HepG2 (cell line): ENCODE results near the gene PACS2. TPM values are rescaled to one million over a fixed set of nuclear protein-coding genes. Genes with fewer than 3 reads are reported as not detected.

Experiments
- ATF3 ChIP-seq: sonication (generic); formaldehyde crosslinking; IDR thresholded peaks from 2 replicates; pipeline ENCODE4 v1.4.0; 2020; ENCODE audit warnings: missing genetic modification reagents
- EHMT2 ChIP-seq: fragments of 200-600 bp; sonication (generic); IDR thresholded peaks from 2 replicates; pipeline ENCODE4 v1.7.0; 2017; ENCODE audit warnings: antibody characterized with exemption, low read depth, low read length, borderline replicate concordance
- GMEB2 ChIP-seq: IDR thresholded peaks from 2 replicates; pipeline ENCODE4 v1.6.1; 2016; ENCODE audit warnings: missing biosample characterization, missing genetic modification reagents, low read depth
- HINFP ChIP-seq: sonication (generic); formaldehyde crosslinking; IDR thresholded peaks from 2 replicates; pipeline ENCODE4 v1.4.0; 2020; ENCODE audit warnings: low read depth, mild to moderate bottlenecking, missing genetic modification reagents
- NFE2L1 ChIP-seq: sonication (generic); formaldehyde crosslinking; IDR thresholded peaks from 2 replicates; pipeline ENCODE4 v1.4.0; 2020; ENCODE audit warnings: missing genetic modification reagents, mild to moderate bottlenecking, borderline replicate concordance
- NFIC ChIP-seq: IDR thresholded peaks from 2 replicates; pipeline ENCODE4 v1.6.1; 2012; ENCODE audit warnings: mild to moderate bottlenecking, low read length, inconsistent platforms
- RXRB ChIP-seq: IDR thresholded peaks from 2 replicates; pipeline ENCODE4 v1.6.1; 2016; ENCODE audit warnings: borderline replicate concordance, missing genetic modification reagents, missing compliant biosample characterization
- SMARCC2 ChIP-seq: fragments of 450-650 bp; IDR thresholded peaks from 2 replicates; pipeline ENCODE4 v1.6.1; 2017; ENCODE audit warnings: antibody characterized with exemption, mild to moderate bottlenecking
- SP5 ChIP-seq: IDR thresholded peaks from 2 replicates; pipeline ENCODE4 v1.6.1; 2016; ENCODE audit warnings: low read depth, borderline replicate concordance
- THAP11 ChIP-seq: IDR thresholded peaks from 2 replicates; pipeline ENCODE4 v1.6.1; 2016; ENCODE audit warnings: missing biosample characterization, missing genetic modification reagents
- ZBTB25 ChIP-seq: IDR thresholded peaks from 2 replicates; pipeline ENCODE4 v1.6.1; 2018; ENCODE audit warnings: missing genetic modification reagents
- ZNF333 ChIP-seq: sonication (generic); formaldehyde crosslinking; IDR thresholded peaks from 2 replicates; pipeline ENCODE4 v1.4.0; 2020; ENCODE audit warnings: mild to moderate bottlenecking, missing genetic modification reagents, borderline replicate concordance
- ZNF362 ChIP-seq: sonication (generic); formaldehyde crosslinking; IDR thresholded peaks from 2 replicates; pipeline ENCODE4 v1.4.0; 2020; ENCODE audit warnings: missing genetic modification reagents, mild to moderate bottlenecking, borderline replicate concordance
- ZNF720 ChIP-seq: sonication (generic); formaldehyde crosslinking; IDR thresholded peaks from 2 replicates; pipeline ENCODE4 v1.4.0; 2020; ENCODE audit warnings: missing genetic modification reagents
- polyA plus RNA-seq, 8 experiments: library from polyadenylated mRNA; depleted of rRNA in 3 of 8; stranded (reverse) in 7 of 8; unstranded in 1 of 8; fragments of >200 nt; fragmentation: Illumina TruSeq in 4 of 8; extraction: Trizol in 4 of 8; gene quantifications; 2 replicates each; pipeline versions ENCODE4 v1.2.1 to v1.2.3, GENCODE V29; 2011 to 2016; ENCODE audit warnings: low read depth in 4 of 8, missing spikeins in 1 of 8, mixed read lengths in 1 of 8; ENCODE audit not compliant: insufficient read depth in 1 of 8
- total RNA-seq, 5 experiments: library from RNA; depleted of rRNA; stranded (reverse); fragments of >200 nt; fragmentation: Illumina TruSeq; extraction: Trizol; gene quantifications; 2 replicates each; pipeline ENCODE4 v1.2.3, GENCODE V29; 2016; ENCODE audit warnings: low read depth in 1 of 5
- TF ChIP-seq, protein P1 (sequence below): sonication (generic); formaldehyde crosslinking; IDR thresholded peaks from 2 replicates; pipeline ENCODE4 v1.5.1; 2020; ENCODE audit warnings: mild to moderate bottlenecking, missing genetic modification reagents, borderline replicate concordance
- TF ChIP-seq, protein P2 (sequence below): sonication (generic); formaldehyde crosslinking; IDR thresholded peaks from 2 replicates; pipeline ENCODE4 v1.8.1; 2023; ENCODE audit warnings: mild to moderate bottlenecking, missing genetic modification reagents, borderline replicate concordance
- TF ChIP-seq, protein P3 (sequence below): IDR thresholded peaks from 2 replicates; pipeline ENCODE4 v1.6.1; 2016
- TF ChIP-seq, protein P4 (sequence below): sonication (generic); formaldehyde crosslinking; IDR thresholded peaks from 2 replicates; pipeline ENCODE4 v1.8.1; 2023; ENCODE audit warnings: mild to moderate bottlenecking, moderate library complexity, missing genetic modification reagents

The PACS2 gene
- total and polyA plus RNA-seq, 2 of the 13 experiments (the other 11 are each of a cell fraction or from before 2014, with no cell fraction given), result 23.6 to 27.6 TPM

GRCh38 chr14:105398726-105399465, 84.3 kb downstream of the PACS2 start (continued):
- no peak for TF ChIP-seq EHMT2
- TF ChIP-seq GMEB2 (CRISPR knock-in tag), result no peak
- TF ChIP-seq THAP11 (CRISPR knock-in tag), result no peak; the same call in 1 of the 2 replicates
- 0 out of 2 replicates have a peak, but pooled peaks have one; percentile 51 for TF ChIP-seq ZNF362 (CRISPR knock-in tag)
- TF ChIP-seq, protein P1, sequence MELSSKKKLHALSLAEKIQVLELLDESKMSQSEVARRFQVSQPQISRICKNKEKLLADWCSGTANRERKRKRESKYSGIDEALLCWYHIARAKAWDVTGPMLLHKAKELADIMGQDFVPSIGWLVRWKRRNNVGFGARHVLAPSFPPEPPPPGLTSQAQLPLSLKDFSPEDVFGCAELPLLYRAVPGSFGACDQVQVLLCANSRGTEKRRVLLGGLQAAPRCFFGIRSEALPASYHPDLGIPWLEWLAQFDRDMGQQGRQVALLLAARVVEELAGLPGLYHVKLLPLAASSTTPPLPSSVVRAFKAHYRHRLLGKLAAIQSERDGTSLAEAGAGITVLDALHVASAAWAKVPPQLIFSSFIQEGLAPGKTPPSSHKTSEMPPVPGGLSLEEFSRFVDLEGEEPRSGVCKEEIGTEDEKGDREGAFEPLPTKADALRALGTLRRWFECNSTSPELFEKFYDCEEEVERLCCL (CRISPR knock-in tag), result peak; percentile 94
- TF ChIP-seq ATF3 (CRISPR knock-in tag), result no peak
- no peak for TF ChIP-seq ZBTB25 (CRISPR knock-in tag)
- no peak for TF ChIP-seq NFIC
- no peak for TF ChIP-seq NFE2L1 (CRISPR knock-in tag)
- TF ChIP-seq SP5 (CRISPR knock-in tag), result peak; percentile 35; the same call in 1 of the 2 replicates
- TF ChIP-seq, protein P2, sequence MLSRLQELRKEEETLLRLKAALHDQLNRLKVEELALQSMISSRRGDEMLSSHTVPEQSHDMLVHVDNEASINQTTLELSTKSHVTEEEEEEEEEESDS (CRISPR knock-in tag), result no peak
- peak; percentile 75; the same call in 1 of the 2 replicates for TF ChIP-seq ZNF720 (CRISPR knock-in tag)
- TF ChIP-seq, protein P3, sequence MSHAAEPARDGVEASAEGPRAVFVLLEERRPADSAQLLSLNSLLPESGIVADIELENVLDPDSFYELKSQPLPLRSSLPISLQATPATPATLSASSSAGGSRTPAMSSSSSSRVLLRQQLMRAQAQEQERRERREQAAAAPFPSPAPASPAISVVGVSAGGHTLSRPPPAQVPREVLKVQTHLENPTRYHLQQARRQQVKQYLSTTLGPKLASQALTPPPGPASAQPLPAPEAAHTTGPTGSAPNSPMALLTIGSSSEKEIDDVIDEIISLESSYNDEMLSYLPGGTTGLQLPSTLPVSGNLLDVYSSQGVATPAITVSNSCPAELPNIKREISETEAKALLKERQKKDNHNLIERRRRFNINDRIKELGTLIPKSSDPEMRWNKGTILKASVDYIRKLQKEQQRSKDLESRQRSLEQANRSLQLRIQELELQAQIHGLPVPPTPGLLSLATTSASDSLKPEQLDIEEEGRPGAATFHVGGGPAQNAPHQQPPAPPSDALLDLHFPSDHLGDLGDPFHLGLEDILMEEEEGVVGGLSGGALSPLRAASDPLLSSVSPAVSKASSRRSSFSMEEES (CRISPR knock-in tag), result no peak
- TF ChIP-seq ZNF333 (CRISPR knock-in tag), result no peak
- TF ChIP-seq HINFP (CRISPR knock-in tag), result no peak; the same call in 1 of the 2 replicates
- TF ChIP-seq SMARCC2, result no peak
- TF ChIP-seq, protein P4, sequence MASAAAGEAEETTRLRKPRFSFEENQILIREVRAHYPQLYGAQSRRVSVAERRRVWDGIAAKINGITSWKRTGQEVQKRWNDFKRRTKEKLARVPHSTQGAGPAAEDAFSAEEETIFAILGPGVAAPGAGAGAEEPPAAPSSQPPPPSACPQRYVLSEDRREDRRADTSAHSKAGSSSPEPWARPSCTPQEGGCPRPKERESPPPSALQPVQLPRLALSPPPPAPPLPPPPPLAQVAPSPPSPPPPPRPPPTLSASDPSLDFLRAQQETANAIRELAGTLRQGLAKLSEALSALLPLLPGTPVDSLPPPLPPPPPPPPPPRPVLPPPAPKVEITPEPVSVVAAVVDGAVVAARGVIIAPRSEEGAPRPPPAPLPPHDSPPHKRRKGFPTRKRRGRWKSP, result 0 out of 2 replicates have a peak, but pooled peaks have one; percentile 61
- TF ChIP-seq RXRB, result no peak; the same call in 1 of the 2 replicates
